Measurements from ENCODE around the gene FCN2.

DNA sequence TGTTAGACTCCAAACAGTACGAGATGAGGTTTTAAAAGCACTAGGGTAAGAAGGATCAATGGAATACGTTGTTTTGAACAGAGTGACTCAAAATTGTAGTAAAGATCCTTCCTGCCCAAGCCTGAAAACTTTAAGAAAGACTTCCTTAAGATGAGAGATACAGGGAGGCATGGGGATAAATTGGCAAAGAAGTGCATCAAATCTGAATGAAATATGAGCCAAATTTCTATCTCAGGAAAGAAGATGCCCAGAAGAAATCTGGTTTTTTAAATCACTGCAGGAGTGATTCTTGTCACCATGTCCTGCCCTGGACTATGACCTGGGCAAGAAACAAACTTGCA lies 14.9 kb downstream of the FCN2 start:
- TF ChIP-seq, protein P1, sequence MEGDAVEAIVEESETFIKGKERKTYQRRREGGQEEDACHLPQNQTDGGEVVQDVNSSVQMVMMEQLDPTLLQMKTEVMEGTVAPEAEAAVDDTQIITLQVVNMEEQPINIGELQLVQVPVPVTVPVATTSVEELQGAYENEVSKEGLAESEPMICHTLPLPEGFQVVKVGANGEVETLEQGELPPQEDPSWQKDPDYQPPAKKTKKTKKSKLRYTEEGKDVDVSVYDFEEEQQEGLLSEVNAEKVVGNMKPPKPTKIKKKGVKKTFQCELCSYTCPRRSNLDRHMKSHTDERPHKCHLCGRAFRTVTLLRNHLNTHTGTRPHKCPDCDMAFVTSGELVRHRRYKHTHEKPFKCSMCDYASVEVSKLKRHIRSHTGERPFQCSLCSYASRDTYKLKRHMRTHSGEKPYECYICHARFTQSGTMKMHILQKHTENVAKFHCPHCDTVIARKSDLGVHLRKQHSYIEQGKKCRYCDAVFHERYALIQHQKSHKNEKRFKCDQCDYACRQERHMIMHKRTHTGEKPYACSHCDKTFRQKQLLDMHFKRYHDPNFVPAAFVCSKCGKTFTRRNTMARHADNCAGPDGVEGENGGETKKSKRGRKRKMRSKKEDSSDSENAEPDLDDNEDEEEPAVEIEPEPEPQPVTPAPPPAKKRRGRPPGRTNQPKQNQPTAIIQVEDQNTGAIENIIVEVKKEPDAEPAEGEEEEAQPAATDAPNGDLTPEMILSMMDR (IDR thresholded peaks at IDR 0.05) = no peak
- no peak for TF ChIP-seq ZFX (IDR thresholded peaks at IDR 0.05; ENCODE audit: borderline replicate concordance)
